ENCODE results near the gene ADGRL3. TPM values are rescaled to one million over a fixed set of nuclear protein-coding genes. Genes with fewer than 3 reads are reported as not detected.

The ADGRL3 gene
- total RNA-seq, 4 donors from 2014 or later = 4.6 to 7.1 (median 6.3) TPM

- H3K4me3 ChIP-seq = no peak overlapping the region
- no peak for DNase-seq (ENCODE audit: extremely low spot score)
- H3K27ac ChIP-seq (replicated peaks in 1 of 4) = no peak overlapping the region
- intact Hi-C loops (cut with DNase I) = no loop called here
- peaks cover 0 to 6% (median 0%) of the 10 kb centered on the region in 4 donors for H3K4me1 ChIP-seq
- WGBS = 86% methylated on average over 1 of the region's 1 CpG
- TF ChIP-seq POLR2A (IDR thresholded peaks at IDR 0.05; ENCODE audit: low read depth) (no peak), EP300 (IDR thresholded peaks at IDR 0.05) (no peak), CTCF (IDR thresholded peaks at IDR 0.05) (no peak), POLR2AphosphoS5 (IDR thresholded peaks at IDR 0.05) (no peak)
- no peaks in the 10 kb centered on the region for H3K36me3 ChIP-seq
- peaks cover 0 to 11% (median 3%) of the 10 kb centered on the region in 4 donors for H3K9me3 ChIP-seq
- no peaks in the 10 kb centered on the region for H3K27me3 ChIP-seq
Observed at GRCh38 chr4:61373901-61374440, 173.8 kb downstream of the ADGRL3 start.

DNA sequence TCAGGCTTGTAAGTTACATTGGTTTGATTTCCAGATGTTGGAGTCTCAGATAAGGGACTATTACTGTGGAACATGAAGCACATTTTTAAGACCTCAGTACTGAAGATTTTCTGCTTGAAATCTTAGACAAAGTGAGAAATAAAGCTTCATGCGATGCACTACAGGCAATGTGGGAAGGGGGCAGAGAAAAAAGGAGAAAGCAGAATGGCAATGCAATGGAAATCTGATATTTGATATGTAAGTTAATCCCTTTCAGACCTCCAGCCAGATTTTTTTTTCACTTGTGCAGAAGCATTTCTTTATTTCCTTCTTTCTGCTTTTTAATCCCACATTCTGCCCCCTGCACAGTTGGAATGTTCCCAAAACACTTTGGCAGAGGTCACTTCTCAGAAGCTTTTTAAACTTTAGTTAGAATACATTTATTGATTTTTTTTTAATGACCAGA lies 174.3 kb downstream of the ADGRL3 start:
- H3K4me3 ChIP-seq = no peak overlapping the region
- no peak overlapping the region for H3K27ac ChIP-seq (replicated peaks in 1 of 4)

DNA sequence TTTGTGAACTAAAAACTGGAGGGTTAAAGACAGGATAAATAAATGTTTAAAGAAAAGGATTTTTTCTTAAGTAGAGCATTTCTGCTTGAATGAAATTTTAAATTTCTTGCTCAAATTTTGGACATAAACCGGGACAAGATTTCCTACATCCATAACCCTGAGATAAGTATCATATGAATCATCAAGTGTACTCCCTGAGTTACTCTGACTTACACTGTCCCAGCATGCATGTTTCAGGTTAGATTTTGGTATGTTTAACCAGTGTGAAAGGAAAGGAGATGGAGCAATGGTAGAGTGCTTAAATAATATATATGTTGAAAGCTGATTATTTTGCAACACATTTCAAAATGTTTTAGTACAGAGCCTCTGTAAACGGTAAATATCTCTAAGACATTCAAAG lies 175.2 kb downstream of the ADGRL3 start:
- no peaks in the 10 kb centered on the region for H3K27me3 ChIP-seq
- 76% methylated on average over 2 of the region's 2 CpGs for WGBS
- H3K27ac ChIP-seq (replicated peaks in 1 of 4) = no peak overlapping the region
- peaks cover 0 to 6% (median 0%) of the 10 kb centered on the region in 4 donors for H3K4me1 ChIP-seq
- no peak for TF ChIP-seq CTCF (IDR thresholded peaks at IDR 0.05)
- TF ChIP-seq POLR2A (IDR thresholded peaks at IDR 0.05; ENCODE audit: low read depth) = no peak
- no peak for TF ChIP-seq EP300 (IDR thresholded peaks at IDR 0.05)
- no peak for TF ChIP-seq POLR2AphosphoS5 (IDR thresholded peaks at IDR 0.05)
- H3K36me3 ChIP-seq = no peaks in the 10 kb centered on the region
- H3K9me3 ChIP-seq = peaks cover 0 to 11% (median 3%) of the 10 kb centered on the region in 4 donors
- H3K4me3 ChIP-seq = no peak overlapping the region
- no peak for DNase-seq (ENCODE audit: extremely low spot score)
- intact Hi-C loops (cut with DNase I) = no loop called here

More for the DNA sequence above, 174.3 kb downstream of the ADGRL3 start:
- TF ChIP-seq EP300 (IDR thresholded peaks at IDR 0.05) (no peak), CTCF (IDR thresholded peaks at IDR 0.05) (no peak), POLR2AphosphoS5 (IDR thresholded peaks at IDR 0.05) (no peak), POLR2A (IDR thresholded peaks at IDR 0.05; ENCODE audit: low read depth) (no peak)
- H3K4me1 ChIP-seq = peaks cover 0 to 6% (median 0%) of the 10 kb centered on the region in 4 donors
- DNase-seq (ENCODE audit: extremely low spot score) = no peak
- WGBS = 57% methylated on average over 1 of the region's 1 CpG
- intact Hi-C loops (cut with DNase I) = no loop called here
- H3K36me3 ChIP-seq = no peaks in the 10 kb centered on the region
- peaks cover 0 to 11% (median 3%) of the 10 kb centered on the region in 4 donors for H3K9me3 ChIP-seq
- H3K27me3 ChIP-seq = no peaks in the 10 kb centered on the region

- TF ChIP-seq EP300 (IDR thresholded peaks at IDR 0.05) = no peak
- no peak for TF ChIP-seq CTCF (IDR thresholded peaks at IDR 0.05)
- no peak for TF ChIP-seq POLR2A (IDR thresholded peaks at IDR 0.05; ENCODE audit: low read depth)
- TF ChIP-seq POLR2AphosphoS5 (IDR thresholded peaks at IDR 0.05) = no peak
- H3K36me3 ChIP-seq = no peaks in the 10 kb centered on the region
- H3K27me3 ChIP-seq = no peaks in the 10 kb centered on the region
- peaks cover 0 to 6% (median 0%) of the 10 kb centered on the region in 4 donors for H3K4me1 ChIP-seq
- H3K9me3 ChIP-seq = peaks cover 0 to 11% (median 3%) of the 10 kb centered on the region in 4 donors
- intact Hi-C loops (cut with DNase I) = no loop called here
- 74% methylated on average over 3 of the region's 3 CpGs for WGBS
- no peak overlapping the region for H3K27ac ChIP-seq (replicated peaks in 1 of 4)
- no peak for DNase-seq (ENCODE audit: extremely low spot score)
- H3K4me3 ChIP-seq = no peak overlapping the region
Observed at GRCh38 chr4:61376301-61376700, 176.2 kb downstream of the ADGRL3 start.

- H3K4me1 ChIP-seq = peaks cover 0 to 4% (median 0%) of the 10 kb centered on the region in 4 donors
- WGBS = 72% methylated on average over 1 of the region's 1 CpG
Observed at GRCh38 chr4:61379406-61379805, 179.3 kb downstream of the ADGRL3 start.

More at GRCh38 chr4:61379406-61379805, 179.3 kb downstream of the ADGRL3 start:
- no peak for DNase-seq (ENCODE audit: extremely low spot score)
- Histone ChIP-seq H3K27me3 (no peaks in the 10 kb centered on the region), H3K27ac (replicated peaks in 1 of 4) (no peak overlapping the region), H3K36me3 (no peaks in the 10 kb centered on the region), H3K4me3 (no peak overlapping the region), H3K9me3 (peaks cover 0 to 11% (median 3%) of the 10 kb centered on the region in 4 donors)
- TF ChIP-seq POLR2AphosphoS5 (IDR thresholded peaks at IDR 0.05) (no peak), CTCF (IDR thresholded peaks at IDR 0.05) (no peak), POLR2A (IDR thresholded peaks at IDR 0.05; ENCODE audit: low read depth) (no peak), EP300 (IDR thresholded peaks at IDR 0.05) (no peak)
- intact Hi-C loops (cut with DNase I) = no loop called here

Measured in esophagus muscularis mucosa (tissue), 4 donors.